HG02973 (cell line): ENCODE measurements around the gene CHCHD6.

Experiments
- ATAC-seq: cut with Tn5 transposase; IDR thresholded peaks from one replicate; pipeline ENCODE4 v1.9.1; 2021; ENCODE audit warnings: moderate library complexity; ENCODE audit not compliant: unreplicated experiment

Gene CHCHD6

DNA sequence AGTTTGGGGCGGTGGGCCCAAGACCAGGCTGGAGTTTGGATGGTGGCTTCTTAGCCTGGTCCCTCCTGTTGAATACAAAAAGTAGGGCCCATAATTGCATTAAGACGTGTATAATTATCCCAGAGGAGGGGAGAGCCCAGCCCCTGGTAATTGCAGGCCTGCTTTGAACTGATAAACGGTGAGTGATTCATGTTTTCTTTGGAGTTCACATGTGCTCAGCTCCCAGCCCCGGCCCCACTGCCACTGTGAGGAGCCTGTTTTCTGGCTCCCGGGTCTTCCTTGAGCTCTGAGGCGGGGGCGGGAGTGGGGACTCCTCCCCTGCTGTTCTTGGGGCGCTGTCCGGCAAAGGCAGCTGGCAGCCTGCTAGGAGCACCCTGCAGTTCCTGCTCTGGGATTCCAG lies 282.0 kb downstream of the CHCHD6 start:
- no peak for ATAC-seq

DNA sequence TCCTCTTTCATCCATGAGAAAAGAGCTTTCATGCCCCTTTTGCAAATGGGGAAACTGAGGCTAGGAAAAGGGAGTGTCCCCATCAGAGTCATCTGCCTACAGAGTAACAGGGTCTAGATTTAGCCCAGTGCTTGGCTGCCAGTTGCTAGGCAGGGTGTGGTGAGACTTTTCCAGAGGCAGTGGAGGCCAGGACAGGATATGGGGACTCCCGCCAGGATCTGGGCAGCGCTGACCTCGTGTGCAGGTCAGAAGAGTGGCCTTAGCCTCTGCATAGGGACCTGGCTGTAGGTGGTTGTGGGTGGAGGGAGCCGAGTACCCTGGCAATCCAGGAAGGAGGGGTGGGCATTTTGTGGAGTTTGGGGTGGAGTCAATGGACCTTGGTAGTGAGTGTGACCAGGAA lies 283.1 kb downstream of the CHCHD6 start:
- ATAC-seq, result no peak

DNA sequence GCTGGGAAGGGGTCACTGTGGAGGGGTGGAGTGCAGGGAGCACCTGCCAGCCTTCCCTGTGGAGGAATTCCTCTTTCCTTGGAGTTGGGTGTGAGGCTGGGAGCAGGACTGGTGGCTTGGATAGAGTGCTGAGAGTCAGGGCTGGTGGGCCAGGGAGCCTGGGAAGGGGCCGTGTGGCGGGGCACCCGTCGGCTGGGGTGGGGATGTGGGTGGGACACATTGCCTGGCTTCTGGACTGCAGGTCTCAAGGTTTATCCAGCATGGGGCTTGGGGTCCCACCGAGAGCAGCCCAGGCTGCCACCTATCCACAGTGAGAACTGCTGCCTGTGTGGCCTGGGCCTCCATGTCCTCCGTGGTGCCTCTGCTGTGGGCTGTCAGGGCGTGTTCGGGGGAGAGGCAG lies 283.6 kb downstream of the CHCHD6 start:
- no peak for ATAC-seq

DNA sequence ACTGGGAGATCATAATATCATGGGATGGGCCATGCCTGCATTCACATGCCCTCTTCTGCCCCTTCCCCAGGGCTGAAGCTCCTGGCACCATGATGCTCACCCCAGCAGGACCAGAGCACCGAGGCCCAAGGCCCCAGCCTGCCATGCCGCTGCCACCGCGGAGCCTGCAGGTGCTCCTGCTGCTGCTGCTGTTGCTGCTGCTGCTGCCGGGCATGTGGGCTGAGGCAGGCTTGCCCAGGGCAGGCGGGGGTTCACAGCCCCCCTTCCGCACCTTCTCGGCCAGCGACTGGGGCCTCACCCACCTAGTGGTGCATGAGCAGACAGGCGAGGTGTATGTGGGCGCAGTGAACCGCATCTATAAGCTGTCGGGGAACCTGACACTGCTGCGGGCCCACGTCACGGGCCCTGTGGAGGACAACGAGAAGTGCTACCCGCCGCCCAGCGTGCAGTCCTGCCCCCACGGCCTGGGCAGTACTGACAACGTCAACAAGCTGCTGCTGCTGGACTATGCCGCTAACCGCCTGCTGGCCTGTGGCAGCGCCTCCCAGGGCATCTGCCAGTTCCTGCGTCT lies 284.5 kb downstream of the CHCHD6 start:
- no peak for ATAC-seq

DNA sequence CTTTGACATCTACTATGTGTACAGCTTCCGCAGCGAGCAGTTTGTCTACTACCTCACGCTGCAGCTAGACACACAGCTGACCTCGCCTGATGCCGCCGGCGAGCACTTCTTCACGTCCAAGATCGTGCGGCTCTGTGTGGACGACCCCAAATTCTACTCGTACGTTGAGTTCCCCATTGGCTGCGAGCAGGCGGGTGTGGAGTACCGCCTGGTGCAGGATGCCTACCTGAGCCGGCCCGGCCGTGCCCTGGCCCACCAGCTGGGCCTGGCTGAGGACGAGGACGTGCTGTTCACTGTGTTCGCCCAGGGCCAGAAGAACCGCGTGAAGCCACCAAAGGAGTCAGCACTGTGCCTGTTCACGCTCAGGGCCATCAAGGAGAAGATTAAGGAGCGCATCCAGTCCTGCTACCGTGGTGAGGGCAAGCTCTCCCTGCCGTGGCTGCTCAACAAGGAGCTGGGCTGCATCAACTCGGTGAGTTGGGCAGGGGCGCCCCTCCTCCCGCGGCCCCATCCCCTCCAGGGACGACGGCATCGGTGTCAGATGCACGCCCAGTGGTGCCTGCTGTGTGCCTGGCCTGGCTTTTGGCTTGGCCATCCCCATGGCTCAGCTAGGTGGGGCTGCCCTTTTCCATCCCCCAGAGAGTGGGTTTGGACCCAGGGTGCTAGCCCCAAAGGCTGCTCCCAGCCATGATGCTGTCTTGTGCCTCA lies 285.4 kb downstream of the CHCHD6 start:
- no peak for ATAC-seq

DNA sequence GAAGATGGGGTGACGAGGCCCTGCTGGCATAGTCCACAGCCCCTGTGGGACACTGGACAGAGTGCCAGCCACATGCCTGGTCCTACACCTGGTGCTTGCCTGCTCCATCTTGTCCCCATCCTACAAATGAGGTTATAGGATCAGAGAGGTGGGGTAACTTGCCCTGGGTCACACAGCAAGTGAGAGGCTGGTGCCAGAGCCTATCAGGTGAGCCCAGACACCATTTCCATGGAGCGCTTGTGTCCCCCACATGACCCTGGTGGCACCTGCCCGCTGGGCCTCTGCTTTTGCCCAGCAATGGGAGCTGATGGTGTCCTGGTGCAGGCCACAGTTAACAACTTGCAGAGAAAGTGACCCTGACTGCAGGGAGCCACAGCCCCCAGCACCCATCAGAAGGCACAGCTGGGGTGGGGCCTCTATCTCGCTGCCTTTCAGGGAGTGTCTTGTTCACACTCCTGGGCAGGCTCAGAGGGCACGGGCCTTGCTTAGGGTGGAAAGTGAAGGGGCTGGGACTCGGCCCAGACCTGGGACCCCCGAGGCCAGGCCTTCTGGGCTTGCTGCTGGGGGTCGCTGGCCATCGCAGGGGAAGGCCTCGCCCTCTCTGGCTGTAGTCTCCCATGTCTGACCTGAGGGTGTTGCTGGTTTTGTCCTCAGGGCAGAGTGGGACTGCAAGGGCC lies 286.1 kb downstream of the CHCHD6 start:
- ATAC-seq, result no peak

DNA sequence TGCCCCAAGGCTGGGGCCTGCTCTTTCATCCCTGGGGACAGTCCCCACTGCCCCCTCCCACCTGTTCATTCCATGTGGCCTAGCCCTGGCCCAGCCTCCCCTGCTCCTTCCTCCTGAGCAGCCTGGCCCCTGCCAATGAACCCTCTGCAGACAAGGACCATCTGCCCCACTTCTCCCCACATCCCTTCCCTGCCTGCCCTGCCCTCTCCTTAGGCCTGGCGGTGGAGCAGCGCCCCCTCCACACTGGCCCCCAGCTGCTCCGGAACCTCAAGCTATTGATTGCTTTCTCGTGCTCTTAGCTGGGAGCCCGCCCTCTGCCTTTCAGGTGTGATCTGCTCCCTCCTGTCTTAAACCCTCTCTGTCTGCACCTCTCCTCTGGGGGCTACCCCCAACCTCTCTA lies 286.9 kb downstream of the CHCHD6 start:
- ATAC-seq, result no peak

DNA sequence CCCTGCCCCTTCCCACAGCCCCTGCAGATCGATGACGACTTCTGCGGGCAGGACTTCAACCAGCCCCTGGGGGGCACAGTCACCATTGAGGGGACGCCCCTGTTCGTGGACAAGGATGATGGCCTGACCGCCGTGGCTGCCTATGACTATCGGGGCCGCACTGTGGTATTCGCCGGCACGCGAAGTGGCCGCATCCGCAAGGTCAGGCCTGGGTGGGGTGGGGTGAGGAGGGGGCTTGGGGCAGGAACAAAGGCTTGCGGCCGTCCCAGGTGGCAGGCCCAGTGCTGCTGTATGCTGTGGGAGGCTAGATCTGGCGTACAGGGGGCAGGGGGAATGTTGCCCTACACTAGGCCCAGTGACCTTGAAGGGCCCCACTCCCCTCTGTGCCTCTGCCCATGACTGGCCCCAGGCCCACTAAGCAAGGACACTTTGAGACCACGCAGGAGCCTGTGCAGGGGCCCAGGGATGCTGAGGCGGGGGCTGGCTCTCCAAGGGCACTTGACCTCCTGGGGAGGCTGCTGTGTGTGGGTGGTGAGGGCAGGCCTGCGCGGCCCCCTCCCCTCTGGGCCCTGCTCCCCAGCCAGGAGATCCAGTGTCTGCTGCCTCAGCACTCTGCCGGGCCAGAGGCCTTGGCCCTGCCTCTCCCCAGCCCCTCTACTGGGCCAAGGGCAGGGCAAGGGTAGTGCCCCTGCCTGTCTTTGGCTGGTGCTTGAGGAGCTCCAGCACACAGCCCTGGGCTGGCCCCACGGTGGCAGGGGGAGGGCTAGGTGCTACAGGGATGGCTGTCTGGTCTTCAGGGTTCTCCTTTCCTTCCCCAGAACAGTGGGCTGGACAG lies 287.5 kb downstream of the CHCHD6 start:
- no peak for ATAC-seq

DNA sequence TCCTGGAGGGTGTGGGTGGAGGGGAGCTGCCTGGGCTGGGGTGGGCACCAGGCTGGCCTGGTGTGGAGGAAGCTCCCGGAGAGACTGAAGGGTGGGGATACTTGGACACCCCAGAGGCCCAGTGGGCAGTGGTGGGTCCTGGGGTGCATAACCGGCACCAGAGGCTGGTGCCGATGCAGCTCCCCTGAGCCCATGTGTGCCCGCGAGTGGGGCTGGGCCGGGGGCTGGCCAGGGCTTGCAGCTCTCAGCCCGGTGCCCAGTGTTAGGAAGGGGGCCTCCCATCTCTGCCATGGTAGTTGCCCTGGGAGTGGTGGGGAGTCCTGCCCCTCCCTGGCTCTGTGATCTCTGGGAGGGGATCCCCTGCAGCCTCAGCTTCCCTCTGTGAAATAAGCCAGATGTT lies 288.2 kb downstream of the CHCHD6 start:
- ATAC-seq, result no peak

DNA sequence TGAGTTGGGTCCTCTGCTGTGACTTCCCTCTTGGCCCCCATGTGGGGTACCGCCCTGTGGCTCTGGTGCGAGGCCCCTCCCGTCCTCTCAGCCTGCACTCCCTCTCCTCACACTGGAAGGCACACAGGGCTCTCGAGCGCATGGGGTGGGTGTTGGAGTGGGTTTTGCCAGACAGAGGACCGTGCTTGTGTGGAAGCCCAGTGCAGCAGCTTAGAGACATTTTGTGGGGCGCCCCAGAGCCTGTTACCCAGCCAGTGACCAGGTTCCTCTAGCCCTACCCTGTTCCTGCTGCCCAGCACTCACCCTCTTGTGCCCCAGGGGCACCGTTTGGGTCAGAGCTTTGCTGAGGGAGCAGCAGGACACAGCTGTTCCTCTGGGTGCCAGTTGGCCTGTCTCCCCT lies 288.7 kb downstream of the CHCHD6 start:
- ATAC-seq, result no peak

DNA sequence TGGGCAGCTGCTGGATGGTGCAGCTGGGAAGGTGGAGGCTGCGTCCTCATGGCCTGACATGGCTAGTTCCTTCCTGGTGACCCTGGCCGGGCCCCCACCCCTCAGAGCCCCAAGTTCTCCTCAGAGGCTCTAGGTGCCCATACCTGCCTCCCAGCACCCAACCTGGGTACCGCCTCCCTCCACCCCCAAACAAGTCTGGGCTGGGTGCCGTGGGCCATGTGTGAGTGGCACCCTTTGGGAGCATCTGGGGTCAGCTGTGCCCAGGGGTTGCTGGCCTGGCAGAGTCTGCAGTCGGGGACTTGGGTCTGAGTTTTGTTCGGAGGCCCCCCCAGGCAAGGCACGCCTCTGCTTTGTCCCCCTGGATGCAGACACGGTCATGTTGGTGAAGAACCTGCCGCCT lies 289.4 kb downstream of the CHCHD6 start:
- no peak for ATAC-seq

DNA sequence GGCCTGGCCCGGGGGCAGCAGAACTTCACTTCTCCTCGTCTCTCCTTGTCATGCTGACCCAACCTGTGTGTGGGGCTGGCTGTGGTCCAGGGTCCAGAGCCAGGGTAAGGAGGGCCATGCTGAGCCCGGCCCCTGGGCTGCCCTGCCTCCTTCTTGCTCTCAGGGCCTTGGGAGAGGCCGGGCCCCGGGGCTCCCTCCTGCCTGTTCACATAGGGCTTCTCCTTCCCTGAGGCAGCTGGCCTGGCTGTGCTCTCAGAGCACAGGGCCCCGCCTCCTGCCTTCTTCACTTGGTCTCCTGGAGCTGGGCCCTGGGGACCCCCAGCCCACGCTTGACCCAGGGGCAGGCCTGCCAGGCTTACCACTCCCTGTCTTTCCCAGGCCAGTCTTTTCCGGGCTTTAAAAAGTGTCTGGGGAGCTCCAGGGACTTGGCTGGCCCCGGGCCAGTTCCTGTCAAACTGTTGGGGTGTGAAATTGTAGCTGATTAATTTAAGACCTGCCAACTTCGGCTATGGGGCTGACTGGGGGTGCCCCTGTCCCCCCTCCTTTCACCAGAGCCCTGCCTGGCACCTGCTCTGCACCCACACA lies 290.7 kb downstream of the CHCHD6 start:
- no peak for ATAC-seq

DNA sequence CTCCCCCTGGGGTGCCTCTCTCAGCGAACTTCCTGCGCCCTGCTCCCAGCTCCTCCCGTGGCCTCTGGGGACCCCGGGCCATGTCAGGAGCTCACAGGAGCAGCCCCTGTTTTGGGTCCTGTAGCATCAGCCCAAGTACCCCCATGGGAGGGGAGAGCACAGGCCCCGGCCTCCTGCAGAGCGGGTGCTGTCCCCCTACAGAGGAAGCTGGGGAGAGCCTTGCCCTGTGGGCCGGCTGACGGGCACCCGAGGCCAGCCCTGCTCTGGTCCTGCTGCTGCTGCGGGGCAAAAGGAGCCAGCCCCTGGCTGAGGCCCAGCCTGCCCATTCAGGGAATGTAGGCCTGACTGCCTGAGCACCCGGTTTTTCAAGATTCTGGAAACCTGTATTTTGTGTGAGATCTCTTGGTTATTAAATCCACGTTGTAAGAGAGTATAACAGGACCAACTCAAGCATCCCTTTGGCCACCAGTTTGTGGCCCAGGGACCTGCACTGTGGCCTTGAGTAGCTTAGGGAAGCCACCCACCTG lies 291.3 kb downstream of the CHCHD6 start:
- ATAC-seq, result no peak

DNA sequence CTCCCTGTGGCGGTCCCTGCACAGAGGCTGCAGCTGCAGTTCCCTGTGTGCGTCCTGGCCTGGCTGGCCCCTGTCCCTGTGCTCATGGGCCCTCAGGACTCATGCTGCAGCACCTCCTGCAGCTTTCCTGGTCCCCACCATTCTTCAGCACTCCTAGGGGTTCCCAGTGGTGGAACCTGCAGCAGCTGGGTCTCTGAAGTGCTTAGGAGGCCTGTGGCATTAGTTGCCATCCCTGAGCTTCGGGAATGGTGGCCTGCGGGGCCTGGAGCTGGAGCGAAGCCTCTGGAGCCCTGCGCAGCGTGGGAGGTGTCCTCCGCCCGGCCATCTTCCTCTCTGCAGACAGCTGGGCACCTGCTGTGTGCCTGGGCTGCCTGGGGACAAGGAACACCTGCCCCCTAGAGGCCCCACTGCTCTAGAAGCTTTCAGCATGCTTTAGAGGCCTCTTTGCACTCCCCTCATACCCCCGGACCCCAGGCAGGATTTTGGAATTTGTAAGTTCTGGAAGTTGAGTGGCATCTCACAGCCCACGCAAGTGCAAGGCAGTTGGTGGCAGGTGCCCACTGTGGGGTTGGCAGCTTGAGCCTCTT lies 292.0 kb downstream of the CHCHD6 start:
- ATAC-seq, result no peak

DNA sequence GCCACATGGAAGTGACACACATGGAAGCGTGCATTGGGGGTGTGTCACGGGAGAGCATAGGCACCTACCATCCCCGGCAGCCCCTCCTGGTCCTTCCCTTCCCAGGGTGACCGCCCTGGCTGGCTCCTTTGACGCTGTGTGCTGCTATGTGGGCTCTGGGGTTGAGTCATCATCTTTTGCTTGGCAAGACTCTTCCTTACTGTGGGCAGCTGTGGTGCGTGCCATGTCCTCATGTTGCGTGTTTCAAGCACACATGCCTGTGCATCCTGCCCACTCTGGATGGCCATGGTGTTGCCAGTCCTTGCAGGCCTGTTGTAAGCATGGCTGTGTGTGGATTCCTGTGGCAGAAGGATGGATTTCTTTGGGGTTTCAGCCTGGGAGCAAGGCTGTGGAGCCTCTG lies 292.9 kb downstream of the CHCHD6 start:
- no peak for ATAC-seq

DNA sequence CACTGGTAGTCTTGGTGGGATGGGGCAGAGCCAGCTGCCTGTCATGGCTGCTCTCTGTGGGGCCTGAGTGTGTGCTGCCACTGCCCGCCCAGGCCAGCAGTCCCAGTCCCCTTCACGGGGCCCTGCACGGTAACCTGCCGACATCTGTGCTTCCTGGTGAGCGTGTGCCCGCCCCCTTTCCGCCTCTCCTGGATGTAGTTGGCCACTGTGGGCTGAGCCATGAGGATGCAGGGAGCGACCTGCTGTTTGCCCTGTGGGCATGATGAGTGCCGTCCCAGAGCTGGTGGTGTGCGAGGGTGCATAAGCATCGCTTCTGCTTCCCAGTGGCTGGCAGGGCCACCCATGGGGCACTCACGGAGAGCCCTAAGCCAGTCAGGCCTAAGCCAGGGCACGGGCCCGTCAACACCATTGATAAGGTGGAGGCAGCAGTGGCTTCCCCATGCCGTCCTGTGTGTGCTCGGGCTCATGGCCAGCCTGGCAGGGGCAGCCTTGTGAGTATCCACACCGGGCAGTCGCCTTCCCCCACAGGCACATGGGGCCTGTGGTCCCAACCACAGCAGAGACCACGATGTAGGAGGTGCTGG lies 293.5 kb downstream of the CHCHD6 start:
- ATAC-seq, result no peak

DNA sequence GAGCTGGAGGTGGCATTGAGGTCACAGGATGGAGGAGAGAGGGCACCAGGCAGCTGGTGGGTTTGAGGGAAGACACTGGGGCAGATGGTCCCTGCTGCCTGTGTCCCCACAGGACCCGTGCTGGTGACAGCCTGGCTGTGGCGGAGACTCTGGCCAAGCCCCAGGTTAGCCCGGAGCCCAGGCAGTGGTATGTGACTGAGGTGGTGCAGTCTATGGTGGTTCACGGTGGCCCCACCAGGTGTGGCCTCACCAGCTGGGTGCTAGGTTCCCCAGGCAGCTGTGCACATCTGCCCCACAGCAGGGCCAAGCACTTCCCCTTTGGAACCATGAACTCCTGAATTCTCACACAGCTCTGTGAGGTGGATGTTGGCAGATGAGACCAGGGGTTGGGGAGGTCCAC lies 294.3 kb downstream of the CHCHD6 start:
- ATAC-seq, result no peak

DNA sequence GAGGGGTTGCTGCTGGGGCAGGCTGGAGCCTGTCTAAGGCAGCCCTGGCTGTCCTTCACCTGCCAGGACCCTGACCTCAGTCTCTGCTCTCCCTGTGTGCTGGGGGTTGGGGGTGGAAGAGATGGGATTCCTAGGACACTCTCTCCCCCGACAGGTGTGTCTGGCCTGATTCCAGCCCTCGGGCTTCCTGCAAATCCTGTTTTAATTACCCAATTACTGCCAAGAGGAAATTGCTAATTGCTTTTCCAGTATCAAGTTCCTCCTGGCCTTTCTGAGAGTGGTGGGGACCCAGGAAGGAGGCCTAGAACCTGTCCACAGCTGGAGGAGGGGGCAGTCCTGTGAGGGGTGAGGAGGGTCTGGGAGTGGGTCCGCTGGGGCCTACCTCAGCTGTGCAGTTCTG lies 294.7 kb downstream of the CHCHD6 start:
- ATAC-seq, result no peak

DNA sequence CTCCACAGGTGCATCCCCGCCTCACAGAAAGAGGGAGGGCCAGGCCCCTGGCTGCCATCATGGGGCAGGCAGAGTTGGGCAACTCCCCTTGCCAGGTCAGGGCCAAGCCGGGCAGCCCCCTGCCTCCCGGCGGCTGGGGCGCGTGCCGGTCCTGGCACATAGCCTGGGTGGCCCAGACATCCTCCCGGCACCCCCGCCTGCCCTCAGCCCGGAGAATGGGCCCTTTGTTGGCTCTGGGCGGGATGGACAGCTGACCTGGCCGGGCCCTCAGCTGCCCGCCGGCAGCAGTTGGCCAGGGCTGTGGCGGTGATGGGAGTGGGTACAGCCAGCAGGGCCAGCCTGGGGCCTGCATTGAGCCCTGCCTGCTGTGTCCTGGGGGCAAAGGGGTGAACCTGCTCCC lies 295.3 kb downstream of the CHCHD6 start:
- no peak for ATAC-seq

DNA sequence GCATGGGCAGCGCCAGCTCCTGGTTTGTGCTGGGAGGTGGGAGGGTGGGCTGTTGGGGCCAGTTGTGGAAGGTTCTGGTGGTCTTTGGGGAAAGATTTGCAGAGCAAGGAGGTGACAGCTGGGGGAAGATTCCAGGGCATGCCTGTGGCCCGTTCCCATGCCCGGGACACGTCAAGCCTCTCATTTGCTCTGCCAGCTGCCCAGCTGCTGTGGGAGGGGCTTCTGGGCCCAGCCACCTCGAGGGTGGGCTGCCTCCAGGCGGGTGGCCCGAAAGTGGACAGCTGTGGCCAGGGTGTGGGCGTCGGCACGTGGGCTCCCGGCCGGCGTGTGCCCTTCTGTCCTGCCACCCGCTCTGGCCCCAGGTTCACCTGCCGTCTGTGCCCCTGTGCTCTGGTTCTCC lies 296.1 kb downstream of the CHCHD6 start:
- no peak for ATAC-seq
